HG03457 (cell line): ENCODE measurements around the gene DHX9.
"Not testable (repeated sequence)": the region's sequence is repeated elsewhere in the genome, so short reads cannot be mapped to it uniquely, and the experiment has no call there.

Experiments
- ATAC-seq: cut with Tn5 transposase; IDR thresholded peaks from one replicate; pipeline ENCODE4 v1.9.1; 2021; ENCODE audit warnings: moderate number of reproducible peaks; ENCODE audit not compliant: unreplicated experiment

The DHX9 gene

GRCh38 chr1:182888736-182889531, 49.8 kb downstream of the DHX9 start:
- no peak for ATAC-seq

GRCh38 chr1:182889997-182890396, 50.9 kb downstream of the DHX9 start:
- ATAC-seq: no peak

- ATAC-seq: no peak
These were observed 51.9 kb downstream of the DHX9 start for GRCh38 chr1:182890927-182891610.

GRCh38 chr1:182897696-182898095, 58.5 kb downstream of the DHX9 start:
- ATAC-seq: no peak

GRCh38 chr1:182901946-182902345, 62.8 kb downstream of the DHX9 start:
- not testable (repeated sequence) for ATAC-seq

GRCh38 chr1:182905321-182905720, 66.2 kb downstream of the DHX9 start:
- no peak for ATAC-seq

GRCh38 chr1:182909578-182909977, 70.4 kb downstream of the DHX9 start:
- no peak for ATAC-seq

GRCh38 chr1:182910143-182910542, 71.0 kb downstream of the DHX9 start:
- no peak for ATAC-seq

- no peak for ATAC-seq
These were observed 74.3 kb downstream of the DHX9 start for GRCh38 chr1:182913401-182913800.

GRCh38 chr1:182917378-182917777, 78.2 kb downstream of the DHX9 start:
- ATAC-seq: no peak

GRCh38 chr1:182925661-182926060, 86.5 kb downstream of the DHX9 start:
- no peak for ATAC-seq

- no peak for ATAC-seq
These were observed 88.7 kb downstream of the DHX9 start for GRCh38 chr1:182927693-182928433.

GRCh38 chr1:182930985-182931384, 91.8 kb downstream of the DHX9 start:
- ATAC-seq: no peak

- ATAC-seq: no peak
These were observed 96.6 kb downstream of the DHX9 start for GRCh38 chr1:182935716-182936115.
